ENCODE measurements around the gene SYT13.

SYT13 gene

DNA sequence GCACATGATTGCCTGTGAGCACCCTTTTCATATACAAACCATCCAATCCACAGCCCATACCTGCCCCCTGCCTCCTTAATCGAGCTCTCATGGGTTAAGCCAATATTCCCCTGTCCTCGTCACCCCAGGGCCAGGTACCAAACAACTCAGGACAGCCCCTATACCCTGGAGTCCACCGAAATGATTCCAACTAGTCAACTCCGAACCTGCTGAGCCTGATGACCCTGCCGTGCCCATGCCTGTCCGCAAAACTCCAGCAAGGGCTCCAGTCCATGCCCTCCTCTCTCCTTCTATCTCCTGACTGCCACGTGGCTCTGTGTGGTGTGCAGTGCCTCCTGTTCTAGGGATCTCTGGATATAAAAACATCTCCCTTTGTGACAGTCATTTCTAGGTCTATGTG, 35.5 kb upstream of the SYT13 start:
- TF ChIP-seq, protein P1, sequence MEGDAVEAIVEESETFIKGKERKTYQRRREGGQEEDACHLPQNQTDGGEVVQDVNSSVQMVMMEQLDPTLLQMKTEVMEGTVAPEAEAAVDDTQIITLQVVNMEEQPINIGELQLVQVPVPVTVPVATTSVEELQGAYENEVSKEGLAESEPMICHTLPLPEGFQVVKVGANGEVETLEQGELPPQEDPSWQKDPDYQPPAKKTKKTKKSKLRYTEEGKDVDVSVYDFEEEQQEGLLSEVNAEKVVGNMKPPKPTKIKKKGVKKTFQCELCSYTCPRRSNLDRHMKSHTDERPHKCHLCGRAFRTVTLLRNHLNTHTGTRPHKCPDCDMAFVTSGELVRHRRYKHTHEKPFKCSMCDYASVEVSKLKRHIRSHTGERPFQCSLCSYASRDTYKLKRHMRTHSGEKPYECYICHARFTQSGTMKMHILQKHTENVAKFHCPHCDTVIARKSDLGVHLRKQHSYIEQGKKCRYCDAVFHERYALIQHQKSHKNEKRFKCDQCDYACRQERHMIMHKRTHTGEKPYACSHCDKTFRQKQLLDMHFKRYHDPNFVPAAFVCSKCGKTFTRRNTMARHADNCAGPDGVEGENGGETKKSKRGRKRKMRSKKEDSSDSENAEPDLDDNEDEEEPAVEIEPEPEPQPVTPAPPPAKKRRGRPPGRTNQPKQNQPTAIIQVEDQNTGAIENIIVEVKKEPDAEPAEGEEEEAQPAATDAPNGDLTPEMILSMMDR (IDR thresholded peaks at IDR 0.05; ENCODE audit: control insufficient read depth, extremely low read depth, insufficient read depth) = no peak
- no peak overlapping the region for H3K4me3 ChIP-seq (ENCODE audit: low read depth, low read length)
- DNase-seq (ENCODE audit: low read depth) = no peak

DNA sequence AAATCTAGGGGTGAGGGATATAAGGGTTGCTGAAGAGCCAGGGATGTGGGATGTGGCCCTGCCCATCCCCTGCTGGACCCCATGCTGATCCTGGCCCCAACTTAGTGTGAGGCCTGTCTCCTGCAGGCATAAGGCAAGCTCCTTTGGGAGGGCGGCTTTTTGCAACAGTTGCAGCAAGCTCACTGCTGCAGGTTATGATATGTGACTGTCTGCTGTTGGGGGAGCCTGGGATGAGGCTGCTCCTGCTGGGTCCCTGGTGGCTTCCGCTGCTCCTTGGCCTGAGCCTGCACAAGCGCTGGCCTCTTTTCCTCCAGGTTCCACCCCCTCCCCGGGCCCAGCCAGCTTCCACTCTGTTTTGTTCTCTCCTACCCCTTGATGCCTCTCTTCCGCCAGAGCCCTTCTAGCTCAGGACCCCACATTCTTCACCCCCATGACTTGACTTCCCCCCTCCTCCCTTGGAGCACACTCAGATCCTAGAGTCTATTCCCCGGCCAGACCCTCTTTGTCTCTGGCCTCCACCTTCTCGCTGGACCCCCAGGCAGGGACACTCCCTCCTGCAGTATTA, 35.0 kb upstream of the SYT13 start:
- TF ChIP-seq, protein P1 (IDR thresholded peaks at IDR 0.05; ENCODE audit: control insufficient read depth, extremely low read depth, insufficient read depth) = no peak
- H3K4me3 ChIP-seq (ENCODE audit: low read depth, low read length) = no peak overlapping the region
- no peak for DNase-seq (ENCODE audit: low read depth)

DNA sequence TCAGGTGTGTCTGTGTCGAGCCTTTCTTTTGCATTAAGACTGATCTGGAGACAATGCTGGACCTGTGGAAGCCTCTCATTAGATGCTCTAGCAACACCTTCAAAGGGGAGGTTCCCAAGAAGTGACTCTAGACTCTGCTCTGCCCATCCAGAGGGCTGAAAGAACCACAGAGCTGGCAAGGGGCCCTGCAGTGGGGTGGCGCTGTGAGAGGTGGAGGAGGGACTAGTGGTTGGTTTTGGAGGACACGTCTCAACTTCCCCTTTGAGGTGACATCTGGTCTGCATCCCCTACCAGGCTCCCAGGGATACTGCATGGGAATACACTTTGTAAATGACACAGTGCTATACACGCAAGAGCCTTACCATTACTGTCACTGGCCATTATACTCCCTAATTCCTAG, 34.2 kb upstream of the SYT13 start:
- no peak for DNase-seq (ENCODE audit: low read depth)
- TF ChIP-seq, protein P1 (IDR thresholded peaks at IDR 0.05; ENCODE audit: control insufficient read depth, extremely low read depth, insufficient read depth) = no peak
- H3K4me3 ChIP-seq (ENCODE audit: low read depth, low read length) = no peak overlapping the region

DNA sequence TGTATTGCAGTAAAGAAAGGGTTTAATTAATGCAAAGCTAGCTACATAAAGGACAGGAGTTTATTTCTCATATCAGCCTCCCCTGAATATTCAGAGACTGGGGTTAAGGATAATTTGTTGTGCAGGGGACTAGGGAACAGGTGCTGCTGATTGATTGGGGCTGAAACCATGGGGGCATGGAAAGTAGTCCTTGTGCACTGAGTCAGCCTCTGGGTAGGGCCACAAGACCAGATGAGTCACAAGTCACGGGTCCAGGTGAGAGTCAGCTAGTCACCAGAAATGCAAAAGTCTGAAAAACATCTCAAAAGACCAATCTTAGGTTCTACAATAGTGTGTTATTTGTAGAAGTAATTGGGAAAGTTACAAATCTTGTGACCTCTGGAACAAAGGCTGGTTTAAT, 32.9 kb upstream of the SYT13 start:
- no peak for DNase-seq (ENCODE audit: low read depth)
- TF ChIP-seq, protein P1 (IDR thresholded peaks at IDR 0.05; ENCODE audit: control insufficient read depth, extremely low read depth, insufficient read depth) = no peak
- H3K4me3 ChIP-seq (ENCODE audit: low read depth, low read length) = no peak overlapping the region

DNA sequence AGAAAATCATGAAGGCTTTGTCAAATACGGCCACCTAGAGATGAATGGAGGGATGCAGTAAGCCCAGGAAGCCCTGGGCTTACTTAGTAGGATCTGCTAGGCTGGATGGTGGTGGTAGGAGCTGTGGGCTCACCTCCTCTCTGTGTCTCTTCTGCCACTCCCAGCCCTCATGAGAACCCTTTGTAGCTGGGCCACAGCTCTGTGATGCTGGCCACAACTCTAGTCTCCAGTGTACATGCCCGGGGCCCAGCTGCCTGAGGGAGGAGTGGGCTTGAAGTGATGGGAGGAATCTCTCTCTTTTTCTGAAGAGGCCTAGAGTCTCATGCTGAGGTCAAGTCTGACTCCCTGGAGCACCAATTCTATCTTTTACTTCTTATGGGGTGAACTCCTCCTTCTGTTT, 32.4 kb upstream of the SYT13 start:
- TF ChIP-seq, protein P1 (IDR thresholded peaks at IDR 0.05; ENCODE audit: control insufficient read depth, extremely low read depth, insufficient read depth) = no peak
- no peak for DNase-seq (ENCODE audit: low read depth)

DNA sequence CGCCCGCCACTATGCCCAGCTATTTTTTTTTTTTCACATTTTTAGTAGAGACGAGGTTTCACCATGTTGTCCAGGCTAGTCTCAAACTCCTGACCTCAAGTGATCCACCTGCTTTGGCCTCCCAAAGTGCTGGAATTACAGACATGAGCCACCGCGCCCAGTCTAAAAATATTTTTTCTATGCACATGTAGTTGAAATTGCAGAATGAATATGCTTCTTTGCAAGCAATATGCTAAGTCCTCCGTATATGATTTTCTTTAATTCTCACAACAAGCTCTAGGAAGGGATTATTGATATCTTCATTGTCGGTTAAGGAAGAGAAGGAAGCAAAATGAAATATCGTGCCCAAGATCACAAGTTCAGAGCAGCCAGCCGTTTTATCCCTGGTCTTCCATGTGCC, 30.1 kb upstream of the SYT13 start:
- TF ChIP-seq, protein P1 (IDR thresholded peaks at IDR 0.05; ENCODE audit: control insufficient read depth, extremely low read depth, insufficient read depth) = no peak
- DNase-seq (ENCODE audit: low read depth) = no peak

More for the DNA sequence above, 32.4 kb upstream of the SYT13 start:
- H3K4me3 ChIP-seq (ENCODE audit: low read depth, low read length) = no peak overlapping the region

DNA sequence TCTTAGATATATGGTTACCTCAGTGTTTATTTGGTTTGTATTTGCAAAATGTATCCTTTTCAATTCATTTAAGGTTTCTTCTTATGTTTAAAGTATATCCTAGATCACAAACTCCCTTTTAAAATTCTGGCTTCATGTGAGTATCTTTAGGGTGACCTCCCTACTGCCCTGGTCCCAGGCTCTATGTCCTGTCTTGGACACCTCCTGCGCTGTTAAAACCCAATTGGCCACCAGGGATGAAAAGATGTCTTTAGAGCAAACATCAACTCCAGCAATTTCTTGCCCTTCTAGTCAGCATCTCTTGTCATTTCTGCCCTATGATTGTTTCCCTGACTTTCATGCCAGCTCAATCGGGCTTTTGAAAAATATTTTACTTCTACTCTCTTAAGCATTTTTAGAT, 28.8 kb upstream of the SYT13 start:
- DNase-seq (ENCODE audit: low read depth) = no peak
- no peak overlapping the region for H3K4me3 ChIP-seq (ENCODE audit: low read depth, low read length)
- TF ChIP-seq, protein P1 (IDR thresholded peaks at IDR 0.05; ENCODE audit: control insufficient read depth, extremely low read depth, insufficient read depth) = no peak

More for the DNA sequence above, 30.1 kb upstream of the SYT13 start:
- no peak overlapping the region for H3K4me3 ChIP-seq (ENCODE audit: low read depth, low read length)
